Gastroesophageal sphincter (tissue), 3 donors: ENCODE measurements around the gene CLCNKA.

Source experiments
- POLR2A ChIP-seq, 2 donors: fragments of 450-650 bp; IDR thresholded peaks; one replicate each; pipeline ENCODE4 v1.6.1; 2017; ENCODE audit warnings: antibody characterized with exemption in 2 of 2, mild to moderate bottlenecking in 2 of 2, moderate library complexity in 1 of 2
- POLR2AphosphoS5 ChIP-seq: sonication (generic); formaldehyde crosslinking; IDR thresholded peaks from one replicate; pipeline ENCODE4 v1.6.1; 2017; ENCODE audit warnings: antibody characterized with exemption
- TF ChIP-seq, protein P1 (sequence below), 4 experiments: fragments of 200-600 bp in 2 of 4; fragments of 450-650 bp in 2 of 4; sonication (generic) in 1 of 4; IDR thresholded peaks; one replicate each; pipeline ENCODE4 v1.5.1; 2017 to 2019; ENCODE audit warnings: antibody characterized with exemption in 4 of 4, mild to moderate bottlenecking in 2 of 4, moderate library complexity in 2 of 4

DNA sequence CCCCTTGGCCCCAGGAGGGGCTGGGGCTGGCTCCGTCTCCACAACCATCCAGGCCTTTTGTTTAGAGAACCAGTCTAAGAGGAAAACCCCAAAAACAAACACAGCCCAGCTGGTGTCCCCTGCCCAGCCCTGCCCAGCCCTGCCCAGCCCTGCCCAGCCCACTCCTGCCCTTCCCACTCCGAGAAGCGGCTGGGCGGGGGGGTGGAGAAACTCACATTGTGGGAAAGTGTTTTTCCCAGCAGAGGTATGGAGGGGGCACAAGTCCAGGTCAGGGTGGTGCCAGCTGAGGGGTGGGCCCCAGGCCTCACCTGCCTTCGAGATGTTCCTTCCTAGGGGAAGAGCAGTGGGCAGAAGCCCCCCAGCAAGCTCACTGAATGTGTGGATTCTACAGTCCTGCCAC is 61.6 kb downstream of the CLCNKA start:
- TF ChIP-seq, protein P1, sequence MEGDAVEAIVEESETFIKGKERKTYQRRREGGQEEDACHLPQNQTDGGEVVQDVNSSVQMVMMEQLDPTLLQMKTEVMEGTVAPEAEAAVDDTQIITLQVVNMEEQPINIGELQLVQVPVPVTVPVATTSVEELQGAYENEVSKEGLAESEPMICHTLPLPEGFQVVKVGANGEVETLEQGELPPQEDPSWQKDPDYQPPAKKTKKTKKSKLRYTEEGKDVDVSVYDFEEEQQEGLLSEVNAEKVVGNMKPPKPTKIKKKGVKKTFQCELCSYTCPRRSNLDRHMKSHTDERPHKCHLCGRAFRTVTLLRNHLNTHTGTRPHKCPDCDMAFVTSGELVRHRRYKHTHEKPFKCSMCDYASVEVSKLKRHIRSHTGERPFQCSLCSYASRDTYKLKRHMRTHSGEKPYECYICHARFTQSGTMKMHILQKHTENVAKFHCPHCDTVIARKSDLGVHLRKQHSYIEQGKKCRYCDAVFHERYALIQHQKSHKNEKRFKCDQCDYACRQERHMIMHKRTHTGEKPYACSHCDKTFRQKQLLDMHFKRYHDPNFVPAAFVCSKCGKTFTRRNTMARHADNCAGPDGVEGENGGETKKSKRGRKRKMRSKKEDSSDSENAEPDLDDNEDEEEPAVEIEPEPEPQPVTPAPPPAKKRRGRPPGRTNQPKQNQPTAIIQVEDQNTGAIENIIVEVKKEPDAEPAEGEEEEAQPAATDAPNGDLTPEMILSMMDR (IDR thresholded peaks at IDR 0.05) = no peak
- TF ChIP-seq POLR2A (IDR thresholded peaks at IDR 0.05) (no peak), POLR2AphosphoS5 (no peak)
